GM10266 (cell line): ENCODE measurements around the gene SCART1.

Source experiments
- DNase-seq: peaks from one replicate; pipeline ENCODE4 v3.0.0; 2012; ENCODE audit errors: extremely low spot score
- TF ChIP-seq, protein P1 (sequence below): IDR thresholded peaks from 2 replicates; pipeline ENCODE4 v1.5.1; 2012; ENCODE audit warnings: mild to moderate bottlenecking, low read depth; ENCODE audit not compliant: control insufficient read depth, insufficient read depth; ENCODE audit errors: missing control alignments

Gene SCART1

GRCh38 chr10:133460208-133460769 lies 6.5 kb downstream of the SCART1 start:
- DNase-seq = no peak

DNA sequence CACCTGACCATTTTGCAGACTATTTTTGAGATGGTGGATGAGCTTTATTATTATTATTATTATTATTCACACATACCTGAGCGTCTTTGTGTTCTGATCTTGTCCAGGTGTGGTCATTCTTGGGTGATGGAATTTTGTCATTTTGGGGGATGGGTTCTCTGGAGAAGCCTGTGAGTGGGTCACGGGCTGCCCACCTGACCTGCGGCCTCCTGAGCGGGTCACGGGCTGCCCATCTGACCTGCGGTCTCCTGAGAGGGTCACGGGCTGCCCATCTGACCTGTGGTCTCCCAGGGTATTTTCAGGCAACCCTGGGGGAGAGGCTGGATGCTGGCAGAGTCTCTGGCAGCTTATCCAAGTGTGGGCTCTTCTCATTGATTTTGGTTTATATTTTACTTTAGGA lies 7.3 kb downstream of the SCART1 start:
- DNase-seq = no peak

More at GRCh38 chr10:133460208-133460769, 6.5 kb downstream of the SCART1 start:
- TF ChIP-seq, protein P1, sequence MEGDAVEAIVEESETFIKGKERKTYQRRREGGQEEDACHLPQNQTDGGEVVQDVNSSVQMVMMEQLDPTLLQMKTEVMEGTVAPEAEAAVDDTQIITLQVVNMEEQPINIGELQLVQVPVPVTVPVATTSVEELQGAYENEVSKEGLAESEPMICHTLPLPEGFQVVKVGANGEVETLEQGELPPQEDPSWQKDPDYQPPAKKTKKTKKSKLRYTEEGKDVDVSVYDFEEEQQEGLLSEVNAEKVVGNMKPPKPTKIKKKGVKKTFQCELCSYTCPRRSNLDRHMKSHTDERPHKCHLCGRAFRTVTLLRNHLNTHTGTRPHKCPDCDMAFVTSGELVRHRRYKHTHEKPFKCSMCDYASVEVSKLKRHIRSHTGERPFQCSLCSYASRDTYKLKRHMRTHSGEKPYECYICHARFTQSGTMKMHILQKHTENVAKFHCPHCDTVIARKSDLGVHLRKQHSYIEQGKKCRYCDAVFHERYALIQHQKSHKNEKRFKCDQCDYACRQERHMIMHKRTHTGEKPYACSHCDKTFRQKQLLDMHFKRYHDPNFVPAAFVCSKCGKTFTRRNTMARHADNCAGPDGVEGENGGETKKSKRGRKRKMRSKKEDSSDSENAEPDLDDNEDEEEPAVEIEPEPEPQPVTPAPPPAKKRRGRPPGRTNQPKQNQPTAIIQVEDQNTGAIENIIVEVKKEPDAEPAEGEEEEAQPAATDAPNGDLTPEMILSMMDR = no peak

GRCh38 chr10:133461841-133462240 lies 8.1 kb downstream of the SCART1 start:
- TF ChIP-seq, protein P1 = no peak
- DNase-seq = no peak

More for the DNA sequence above, 7.3 kb downstream of the SCART1 start:
- TF ChIP-seq, protein P1 = no peak

GRCh38 chr10:133462512-133463305 lies 9.0 kb downstream of the SCART1 start:
- TF ChIP-seq, protein P1 = no peak
- DNase-seq = no peak

GRCh38 chr10:133464582-133465031 lies 10.9 kb downstream of the SCART1 start:
- TF ChIP-seq, protein P1 = no peak
- DNase-seq = no peak

DNA sequence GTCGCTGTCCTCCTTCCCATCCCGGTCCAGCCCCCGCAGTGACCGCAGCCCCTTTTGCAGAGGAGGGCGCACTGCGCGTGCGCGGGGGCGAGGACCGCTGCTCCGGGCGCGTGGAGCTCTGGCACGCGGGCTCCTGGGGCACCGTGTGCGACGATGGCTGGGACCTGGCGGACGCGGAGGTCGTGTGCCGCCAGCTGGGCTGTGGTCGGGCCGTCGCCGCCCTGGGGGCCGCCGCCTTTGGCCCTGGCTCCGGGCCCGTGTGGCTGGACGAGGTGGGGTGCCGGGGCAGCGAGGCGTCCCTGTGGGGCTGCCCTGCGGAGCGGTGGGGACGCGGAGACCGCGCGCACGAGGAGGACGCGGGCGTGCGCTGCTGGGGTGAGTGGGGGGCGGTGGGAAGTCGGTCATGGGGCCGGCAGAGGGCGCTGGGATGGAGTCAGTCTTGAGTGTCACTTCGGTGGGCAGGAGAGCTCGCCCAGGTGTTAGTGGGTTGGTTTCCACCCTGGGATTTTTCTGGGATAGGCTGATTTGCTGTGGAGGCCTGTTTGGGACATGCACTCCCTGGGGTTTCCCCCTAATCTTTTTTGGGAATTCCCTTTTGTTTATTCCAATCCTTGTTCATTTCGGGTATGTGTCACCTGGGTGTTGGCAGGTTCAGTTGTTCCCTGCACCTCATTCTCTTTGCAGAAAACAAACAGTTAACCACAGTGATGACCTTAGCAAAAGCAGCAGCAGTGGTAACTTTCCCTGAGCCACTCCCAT lies 11.6 kb downstream of the SCART1 start:
- no peak for DNase-seq
- TF ChIP-seq, protein P1 = no peak
